ENCODE measurements around the gene PGAP3. TPM values are rescaled to one million over a fixed set of nuclear protein-coding genes. Genes with fewer than 3 reads are reported as not detected.
A peak's percentile ranks its signal among the peaks of the same experiment; 100 is the strongest.

PGAP3 gene
- total and polyA plus RNA-seq, 4 donors: 15.9 to 39.7 (median 26.4) TPM

DNA sequence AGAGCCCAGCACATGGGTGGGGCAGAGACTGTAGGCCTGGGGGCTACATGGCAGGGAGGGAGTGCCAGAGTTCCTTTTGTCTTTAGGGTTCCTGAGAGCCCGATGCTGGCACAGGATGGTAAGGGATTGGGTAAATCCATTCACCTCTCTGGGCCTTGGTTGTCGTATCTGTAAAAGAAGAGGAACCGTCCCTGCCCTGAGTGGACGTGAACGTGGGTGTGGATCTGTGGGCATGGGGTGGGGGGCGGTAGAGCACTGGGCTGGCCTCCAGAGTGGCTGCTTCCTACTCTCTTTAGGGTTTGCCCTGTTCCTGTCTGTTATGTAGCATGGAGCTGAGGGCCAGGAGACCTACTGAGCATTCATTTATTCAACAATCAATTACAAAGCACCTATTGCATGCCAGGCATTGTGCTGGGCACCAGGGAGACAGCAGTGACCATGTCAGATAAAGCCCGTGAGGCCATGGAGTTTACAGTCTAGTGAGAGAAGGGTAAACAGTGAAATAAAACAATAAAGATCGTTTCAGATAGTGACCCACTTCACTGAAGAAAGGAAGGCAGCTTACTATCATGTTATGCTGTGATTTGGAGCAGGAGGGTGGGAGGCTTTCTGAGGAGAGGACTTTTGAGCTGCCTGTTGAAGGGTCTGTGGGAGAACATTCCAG is 35.8 kb downstream of the PGAP3 start:
- DNase-seq (no peak), ATAC-seq (ENCODE audit: insufficient read depth, low FRiP score) (no peak)
- H3K27ac ChIP-seq (ENCODE audit: low read depth in 1 of 2, low read length in 1 of 2): peak overlapping the region in 1 of 2 donors; percentile 34
- no peak overlapping the region for H3K9ac ChIP-seq (ENCODE audit: insufficient read depth in 1 of 2, low read length in 2 of 2)
- H3K36me3 ChIP-seq (ENCODE audit: control insufficient read depth in 4 of 4, insufficient read depth in 4 of 4, low read length in 4 of 4): peaks cover 0 to 5% (median 1%) of the 10 kb centered on the region in 4 donors
- WGBS, 2 donors: 49 to 61% methylated on average over 8 of the region's 8 CpGs
- no peaks in the 10 kb centered on the region for H3K9me3 ChIP-seq (ENCODE audit: control insufficient read depth in 4 of 4, insufficient read depth in 3 of 4, low read length in 3 of 4)
- TF ChIP-seq, protein P1, sequence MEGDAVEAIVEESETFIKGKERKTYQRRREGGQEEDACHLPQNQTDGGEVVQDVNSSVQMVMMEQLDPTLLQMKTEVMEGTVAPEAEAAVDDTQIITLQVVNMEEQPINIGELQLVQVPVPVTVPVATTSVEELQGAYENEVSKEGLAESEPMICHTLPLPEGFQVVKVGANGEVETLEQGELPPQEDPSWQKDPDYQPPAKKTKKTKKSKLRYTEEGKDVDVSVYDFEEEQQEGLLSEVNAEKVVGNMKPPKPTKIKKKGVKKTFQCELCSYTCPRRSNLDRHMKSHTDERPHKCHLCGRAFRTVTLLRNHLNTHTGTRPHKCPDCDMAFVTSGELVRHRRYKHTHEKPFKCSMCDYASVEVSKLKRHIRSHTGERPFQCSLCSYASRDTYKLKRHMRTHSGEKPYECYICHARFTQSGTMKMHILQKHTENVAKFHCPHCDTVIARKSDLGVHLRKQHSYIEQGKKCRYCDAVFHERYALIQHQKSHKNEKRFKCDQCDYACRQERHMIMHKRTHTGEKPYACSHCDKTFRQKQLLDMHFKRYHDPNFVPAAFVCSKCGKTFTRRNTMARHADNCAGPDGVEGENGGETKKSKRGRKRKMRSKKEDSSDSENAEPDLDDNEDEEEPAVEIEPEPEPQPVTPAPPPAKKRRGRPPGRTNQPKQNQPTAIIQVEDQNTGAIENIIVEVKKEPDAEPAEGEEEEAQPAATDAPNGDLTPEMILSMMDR (IDR thresholded peaks at IDR 0.05; ENCODE audit: control extremely low read depth, extremely low read depth): no peak
- H3K27me3 ChIP-seq (ENCODE audit: control insufficient read depth in 3 of 3, insufficient read depth in 3 of 3, low read length in 2 of 3): no peaks in the 10 kb centered on the region
- H3K4me3 ChIP-seq: no peak overlapping the region
- peaks cover 0 to 29% (median 4%) of the 10 kb centered on the region in 5 donors for H3K4me1 ChIP-seq (ENCODE audit: control insufficient read depth in 5 of 5, insufficient read depth in 5 of 5, low read length in 5 of 5)

- Histone ChIP-seq H3K4me1 (ENCODE audit: control insufficient read depth in 5 of 5, insufficient read depth in 5 of 5, low read length in 5 of 5) (peaks cover 0 to 26% (median 4%) of the 10 kb centered on the region in 5 donors), H3K27me3 (ENCODE audit: control insufficient read depth in 3 of 3, insufficient read depth in 3 of 3, low read length in 2 of 3) (no peaks in the 10 kb centered on the region), H3K4me3 (no peak overlapping the region), H3K27ac (ENCODE audit: low read depth in 1 of 2, low read length in 1 of 2) (no peak overlapping the region), H3K9ac (ENCODE audit: insufficient read depth in 1 of 2, low read length in 2 of 2) (no peak overlapping the region), H3K36me3 (ENCODE audit: control insufficient read depth in 4 of 4, insufficient read depth in 4 of 4, low read length in 4 of 4) (peaks cover 0 to 2% (median 0%) of the 10 kb centered on the region in 4 donors), H3K9me3 (ENCODE audit: control insufficient read depth in 4 of 4, insufficient read depth in 3 of 4, low read length in 3 of 4) (no peaks in the 10 kb centered on the region)
- 90% methylated on average over 11 of the region's 11 CpGs for WGBS, 2 donors
- ATAC-seq (ENCODE audit: insufficient read depth, low FRiP score) (no peak), DNase-seq (no peak)
- TF ChIP-seq, protein P1 (IDR thresholded peaks at IDR 0.05; ENCODE audit: control extremely low read depth, extremely low read depth): no peak
These were observed 37.7 kb downstream of the PGAP3 start for GRCh38 chr17:39650121-39650579.

- TF ChIP-seq, protein P1 (IDR thresholded peaks at IDR 0.05; ENCODE audit: control extremely low read depth, extremely low read depth): no peak
- 78 to 86% methylated on average over 15 of the region's 15 CpGs for WGBS, 2 donors
- Histone ChIP-seq H3K4me1 (ENCODE audit: control insufficient read depth in 5 of 5, insufficient read depth in 5 of 5, low read length in 5 of 5) (peaks cover 0 to 28% (median 4%) of the 10 kb centered on the region in 5 donors), H3K36me3 (ENCODE audit: control insufficient read depth in 4 of 4, insufficient read depth in 4 of 4, low read length in 4 of 4) (peaks cover 0 to 2% (median under 1%) of the 10 kb centered on the region in 4 donors), H3K4me3 (no peak overlapping the region), H3K9ac (ENCODE audit: insufficient read depth in 1 of 2, low read length in 2 of 2) (no peak overlapping the region), H3K27me3 (ENCODE audit: control insufficient read depth in 3 of 3, insufficient read depth in 3 of 3, low read length in 2 of 3) (no peaks in the 10 kb centered on the region), H3K9me3 (ENCODE audit: control insufficient read depth in 4 of 4, insufficient read depth in 3 of 4, low read length in 3 of 4) (no peaks in the 10 kb centered on the region), H3K27ac (ENCODE audit: low read depth in 1 of 2, low read length in 1 of 2) (no peak overlapping the region)
- ATAC-seq (ENCODE audit: insufficient read depth, low FRiP score) (no peak), DNase-seq (no peak)
These were observed 39.1 kb downstream of the PGAP3 start for GRCh38 chr17:39648616-39649366.
